ENCODE results near the gene ACTL8.

DNA sequence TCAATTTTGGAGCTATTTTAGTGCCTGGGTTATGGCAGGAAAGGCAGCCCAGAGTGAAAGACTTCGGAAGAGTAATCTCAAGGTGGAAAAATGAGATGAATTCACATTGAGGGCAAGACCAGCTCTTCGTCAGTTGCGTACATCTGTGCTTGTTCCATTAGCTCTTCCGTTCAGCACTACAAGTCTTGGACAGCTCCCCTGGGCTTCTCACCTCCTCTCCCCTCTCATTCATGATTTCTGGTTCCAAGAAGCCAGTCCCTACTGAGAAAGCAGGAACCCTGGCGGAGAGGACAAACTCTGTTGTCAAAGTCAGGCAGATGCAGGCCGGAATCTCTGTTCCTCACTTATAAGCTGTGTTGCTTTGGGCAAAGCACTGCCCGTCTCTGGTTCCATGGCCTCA, 76.5 kb downstream of the ACTL8 start:
- TF ChIP-seq RAD21 (conservative IDR thresholded peaks at IDR 0.05 in 1 of 2, IDR thresholded peaks at IDR 0.05 in 1 of 2) (no peak), KDM5A (IDR thresholded peaks at IDR 0.05) (no peak)
